HL-60/S4 treated with phorbol 12-myristate 13-acetate at 8.2 ng/mL for 4 days and 3 days (cell line): ENCODE results near the gene BNC1.
"Not testable (repeated sequence)": the region's sequence is repeated elsewhere in the genome, so short reads cannot be mapped to it uniquely, and the experiment has no call there.

ENCODE experiments used
- in situ Hi-C: fragments of 300-500 bp; cut with MboI; formaldehyde crosslinking; loops from 2 replicates; pipeline ENCODE4 v1.15.0; 2022; ENCODE audit warnings: low sequenced_read_pairs

BNC1 gene

DNA sequence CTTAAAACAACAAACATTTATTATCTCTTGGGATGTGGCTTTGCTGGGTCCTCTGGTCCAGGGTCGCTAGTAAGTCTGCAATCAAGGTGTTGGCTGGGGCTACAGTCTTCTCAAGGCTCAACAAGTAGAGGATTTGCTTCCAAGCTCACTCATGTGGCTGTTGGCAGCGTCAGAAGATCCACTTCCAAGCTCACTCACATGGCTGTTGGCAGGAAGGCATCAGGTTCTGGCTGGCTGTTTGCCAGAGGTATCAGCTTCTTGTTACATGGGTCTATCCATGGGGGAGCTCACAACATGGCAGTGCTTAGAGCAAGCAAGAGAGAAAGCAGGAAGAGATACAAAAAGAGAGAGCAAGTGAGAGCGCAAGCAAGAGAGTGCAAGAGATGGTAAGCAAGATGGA lies 15.0 kb upstream of the BNC1 start:
- in situ Hi-C loops = no loop called here

DNA sequence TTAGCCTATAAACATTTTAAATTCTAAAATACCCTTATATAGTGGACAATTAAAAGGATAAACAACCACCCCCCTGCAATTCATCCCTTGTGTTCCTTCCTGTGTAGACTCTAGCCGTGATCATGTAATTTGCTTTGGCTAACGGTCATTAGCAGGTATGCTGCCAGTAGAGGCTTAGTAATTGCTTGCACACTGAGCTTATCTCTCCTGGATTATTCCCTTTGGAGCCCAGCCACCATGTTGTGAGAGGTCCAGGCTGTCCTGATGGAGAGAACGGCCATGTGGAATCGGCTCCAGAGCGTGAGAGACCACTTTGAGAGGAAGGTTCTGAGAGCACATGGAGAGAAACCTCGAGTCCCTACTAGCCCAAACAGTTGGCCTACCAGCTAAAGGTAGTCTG lies 11.0 kb upstream of the BNC1 start:
- in situ Hi-C loops = no loop called here

GRCh38 chr15:83293201-83293600 lies 8.7 kb upstream of the BNC1 start:
- in situ Hi-C loops = no loop called here

- in situ Hi-C loops = no loop called here
Measured at GRCh38 chr15:83292317-83292716, 7.9 kb upstream of the BNC1 start.

GRCh38 chr15:83290236-83290635 lies 5.8 kb upstream of the BNC1 start:
- in situ Hi-C loops = no loop called here

GRCh38 chr15:83289160-83289559 lies 4.7 kb upstream of the BNC1 start:
- in situ Hi-C loops = no loop called here

DNA sequence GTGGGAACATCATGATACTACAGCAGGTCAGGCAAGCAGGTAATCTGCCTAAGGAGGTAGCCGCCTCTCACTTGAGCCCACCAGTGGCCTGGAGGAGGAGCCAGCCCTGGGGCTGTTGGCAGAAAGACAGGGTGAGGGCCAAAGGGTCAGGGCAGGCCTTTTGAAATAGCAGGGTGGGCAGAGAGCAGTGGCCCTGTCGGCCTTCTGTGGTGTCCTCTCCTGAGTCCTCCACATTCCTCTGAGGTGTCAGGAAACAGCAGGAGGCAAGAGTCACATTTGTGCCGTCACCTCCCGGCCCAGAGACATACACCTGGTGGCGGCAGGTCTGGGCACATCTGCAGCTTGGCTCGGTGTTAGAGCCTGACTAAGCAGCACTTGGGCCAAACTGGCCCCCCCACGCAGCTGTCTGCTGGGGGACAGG lies 3.9 kb upstream of the BNC1 start:
- in situ Hi-C loops = no loop called here

- in situ Hi-C loops = no loop called here
Measured at GRCh38 chr15:83287541-83288027, 3.1 kb upstream of the BNC1 start.

DNA sequence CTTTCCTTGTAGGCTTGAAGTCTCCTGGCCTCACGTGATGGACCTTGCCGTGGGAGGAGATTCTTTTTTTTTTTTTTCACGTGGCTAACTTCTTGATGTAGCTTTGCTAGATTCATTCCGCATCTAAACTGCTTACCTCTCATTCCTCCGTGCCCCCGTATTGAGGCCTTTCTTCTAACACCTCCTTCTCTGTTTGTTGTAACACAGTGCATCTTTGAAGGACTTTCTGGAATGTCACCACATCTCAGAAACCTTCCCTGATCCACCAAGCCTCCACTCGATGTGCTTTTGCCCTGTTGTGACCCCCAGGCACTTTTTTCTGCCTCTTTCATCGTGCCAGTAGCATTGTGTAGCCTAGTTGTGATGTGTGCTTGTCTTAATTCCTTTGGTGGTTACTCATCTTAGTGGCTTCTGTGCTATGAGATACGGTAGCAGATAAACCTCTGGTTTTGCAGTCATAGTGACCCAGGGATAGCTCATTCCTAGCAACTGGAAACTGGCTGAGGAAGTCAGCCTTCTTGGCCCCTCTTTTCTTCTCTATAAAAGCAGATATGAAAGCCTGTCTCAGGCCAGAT lies 1.6 kb upstream of the BNC1 start:
- in situ Hi-C loops = no loop called here

DNA sequence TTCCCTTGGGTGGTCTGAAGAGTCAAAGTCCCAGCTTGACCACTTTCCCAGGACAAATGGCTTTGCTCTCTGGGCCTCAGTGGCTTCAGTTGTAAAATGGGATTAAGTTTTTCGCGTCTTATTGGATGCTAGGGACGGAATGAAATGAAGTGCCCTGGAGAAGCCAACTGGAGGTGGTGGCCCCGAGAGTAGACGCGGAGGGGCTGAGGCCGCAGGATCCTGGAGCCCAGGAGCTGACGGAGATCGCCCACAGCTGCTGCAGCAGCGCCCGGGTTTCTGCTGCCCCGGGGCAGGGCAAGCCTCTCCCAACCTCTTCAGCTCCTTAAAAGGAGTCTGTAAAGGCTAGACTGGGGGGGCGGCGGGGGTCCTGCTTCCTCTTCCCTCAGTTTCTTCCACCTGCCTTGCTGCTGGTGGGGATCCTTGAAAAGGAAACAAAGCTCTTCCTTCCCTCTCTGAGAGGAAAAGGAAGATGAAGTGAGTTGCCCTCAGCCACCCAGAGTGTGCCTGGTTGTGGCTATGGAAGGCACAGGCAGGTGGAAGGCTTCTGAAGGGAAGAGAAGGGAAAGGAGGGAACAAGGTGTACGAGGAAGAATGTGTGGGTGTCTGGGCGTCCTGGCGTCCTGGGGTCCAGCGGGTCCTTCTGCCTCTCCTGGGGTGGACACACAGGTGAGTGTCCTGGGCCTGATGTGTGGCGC lies 967 bp upstream of the BNC1 start:
- in situ Hi-C loops = no loop called here

DNA sequence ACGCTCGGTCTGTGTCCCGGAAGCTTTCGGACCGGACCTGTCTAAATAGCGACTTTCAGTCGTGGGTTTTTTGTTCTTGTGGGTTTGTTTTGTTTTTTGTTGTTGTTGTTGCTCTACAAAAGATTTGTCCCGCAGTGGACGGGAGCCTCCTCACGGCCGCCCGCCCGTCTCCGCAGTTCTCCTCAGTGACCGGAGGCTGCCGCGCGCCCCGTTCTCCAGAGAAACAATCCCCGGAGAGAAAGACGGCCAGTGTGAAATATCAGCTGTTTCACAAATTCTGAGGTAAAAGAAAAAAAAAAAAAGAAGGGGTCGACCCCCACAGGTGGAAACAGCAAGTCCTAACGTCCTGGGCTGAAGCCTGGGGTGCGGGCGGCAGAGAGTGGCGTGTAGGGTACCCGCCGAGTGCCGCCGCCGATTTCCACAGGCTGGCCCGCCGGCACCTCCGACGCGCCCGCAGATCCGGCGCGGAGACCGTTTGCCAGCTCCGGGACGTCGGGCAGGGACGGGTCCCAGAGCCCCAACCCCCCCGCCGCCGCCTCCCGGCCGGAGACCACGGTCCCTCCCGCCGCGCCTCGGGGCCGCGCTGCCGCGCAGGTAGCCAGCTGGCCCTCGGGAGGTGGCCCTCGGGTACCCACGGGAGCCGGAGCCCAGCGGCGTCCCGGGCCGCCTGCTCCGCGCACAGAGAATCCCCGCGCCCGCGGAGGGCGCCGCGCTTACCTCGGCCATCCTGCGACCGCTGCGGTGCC lies 478 bp downstream of the BNC1 start:
- in situ Hi-C loops = no loop called here

DNA sequence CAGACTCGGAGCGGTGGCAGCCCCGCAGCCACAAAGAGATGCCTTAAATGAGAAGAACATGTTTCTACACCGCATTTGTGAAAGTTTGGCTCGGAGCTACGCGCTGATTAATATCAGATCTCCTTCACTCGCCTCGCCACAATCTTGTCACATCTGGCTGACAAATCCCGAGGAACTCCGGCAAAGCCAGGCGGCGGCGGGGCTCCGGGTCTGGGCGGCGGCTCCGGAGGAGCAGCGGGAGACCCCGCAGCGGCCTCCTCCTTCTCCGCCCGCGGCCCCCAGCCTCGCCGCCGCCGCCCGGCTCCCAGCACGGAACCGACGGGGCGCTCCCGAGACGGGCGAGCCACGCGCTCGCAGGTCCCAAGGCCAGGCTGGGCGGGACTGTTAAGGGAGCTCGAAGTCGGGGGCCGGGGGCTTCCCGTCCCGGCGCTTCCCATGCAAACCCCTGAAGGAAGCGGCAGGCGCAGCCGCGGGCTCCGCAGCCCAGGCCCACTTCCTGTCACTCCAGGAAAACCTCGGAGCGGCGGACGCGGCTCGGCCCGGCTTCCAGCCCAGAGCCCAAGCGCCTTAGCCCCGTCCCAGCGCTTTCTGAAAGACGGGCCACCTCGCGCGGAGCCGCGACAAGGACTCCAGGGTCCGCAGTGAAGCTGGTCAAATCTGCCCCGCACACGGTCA lies 1.2 kb downstream of the BNC1 start:
- in situ Hi-C loops = no loop called here

DNA sequence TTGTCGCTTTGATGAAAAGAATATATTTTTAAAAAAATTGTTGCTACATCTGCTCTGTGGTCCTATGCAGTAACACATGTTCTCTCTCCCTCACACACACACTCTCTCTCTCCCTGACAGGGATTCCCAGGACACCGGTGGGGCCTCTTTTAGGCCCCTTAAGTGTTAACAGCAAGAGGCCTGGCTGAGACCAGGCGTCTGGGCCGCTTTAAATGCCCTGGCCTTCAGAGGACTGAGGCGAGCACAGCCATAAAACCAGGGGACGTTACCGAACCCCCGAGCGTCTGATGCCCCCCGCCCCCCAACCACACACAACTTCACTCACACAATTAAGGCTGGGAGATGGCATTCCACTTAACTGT lies 1.7 kb downstream of the BNC1 start:
- in situ Hi-C loops = no loop called here

GRCh38 chr15:83282141-83282540 lies 2.3 kb downstream of the BNC1 start:
- in situ Hi-C loops = no loop called here

DNA sequence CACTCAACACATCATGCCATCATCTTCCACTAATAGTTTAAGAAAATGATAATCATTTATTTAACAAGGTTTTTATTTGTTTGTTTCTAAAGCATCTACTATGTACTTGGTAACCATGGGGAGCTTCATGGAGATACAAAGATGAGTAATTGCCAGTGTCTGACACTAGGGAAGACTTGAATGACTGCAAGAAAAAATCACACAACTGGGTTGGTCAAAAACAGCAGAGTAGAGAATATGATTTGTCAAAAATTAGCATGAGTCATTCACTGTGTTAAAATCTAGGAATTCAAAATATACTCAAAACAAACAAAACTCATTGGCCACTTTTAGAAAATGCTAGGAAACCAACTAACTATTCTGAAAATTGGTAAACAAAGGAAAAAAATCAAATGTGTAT lies 6.3 kb downstream of the BNC1 start:
- in situ Hi-C loops = no loop called here

GRCh38 chr15:83276661-83277060 lies 7.8 kb downstream of the BNC1 start:
- in situ Hi-C loops = no loop called here

DNA sequence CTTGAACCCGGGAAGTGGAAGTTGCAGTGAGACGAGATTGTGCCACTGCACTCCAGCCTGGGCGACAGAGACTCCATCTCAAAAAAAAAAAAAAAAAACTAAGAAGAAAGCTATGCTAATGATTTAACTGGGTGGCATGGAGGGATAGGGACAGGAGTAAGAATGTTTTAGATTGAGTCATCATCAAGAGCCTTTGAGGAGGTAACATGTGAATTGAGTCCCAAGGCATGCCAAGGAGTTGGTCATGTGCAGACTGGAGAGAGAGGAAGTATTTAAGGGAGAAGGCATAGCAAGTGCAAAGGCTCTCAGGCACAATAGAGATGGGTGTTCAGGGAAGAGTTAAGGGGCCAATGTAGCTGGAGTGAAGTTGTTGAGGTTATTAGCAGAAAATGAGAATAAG lies 9.1 kb downstream of the BNC1 start:
- in situ Hi-C loops = no loop called here

GRCh38 chr15:83270176-83270575 lies 14.3 kb downstream of the BNC1 start:
- in situ Hi-C loops = no loop called here

DNA sequence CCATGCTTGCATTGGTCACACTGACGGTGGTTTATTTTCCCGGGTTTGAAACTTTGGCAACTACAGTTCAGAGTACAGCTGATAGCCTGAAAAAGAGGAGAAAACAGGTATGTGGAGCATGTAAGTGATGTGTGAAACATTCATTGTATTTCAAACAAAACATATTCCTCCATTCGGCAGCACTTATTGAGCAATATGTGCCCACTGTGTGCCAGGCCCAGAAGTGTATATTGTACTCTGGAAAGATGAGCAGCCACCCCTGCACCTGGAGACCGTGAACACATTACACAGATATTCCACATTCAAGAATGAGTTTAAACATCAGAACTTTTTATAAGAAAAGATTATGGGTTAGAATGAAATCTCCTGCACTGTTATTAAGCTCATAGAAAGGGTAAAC lies 16.3 kb downstream of the BNC1 start:
- in situ Hi-C loops = no loop called here

GRCh38 chr15:83262594-83263315 lies 21.7 kb downstream of the BNC1 start:
- in situ Hi-C loops = no loop called here

DNA sequence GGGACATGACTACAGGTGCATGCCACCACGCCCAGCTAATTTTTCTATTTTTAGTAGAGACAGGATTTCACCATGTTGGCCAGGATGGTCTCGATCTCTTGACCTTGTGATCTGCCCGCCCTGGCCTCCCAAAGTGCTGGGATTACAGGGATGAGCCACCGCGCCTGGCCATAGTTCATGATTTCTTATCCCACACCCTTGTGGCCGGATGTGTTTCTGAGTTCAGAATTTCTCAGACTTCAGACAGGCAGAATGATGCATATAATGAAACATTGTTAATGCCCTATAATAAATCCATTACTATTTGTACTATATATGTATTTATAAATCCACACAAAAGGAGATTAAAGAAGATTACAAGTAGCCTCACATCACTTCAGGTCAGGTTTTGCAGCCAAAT lies 22.3 kb downstream of the BNC1 start:
- in situ Hi-C loops = not testable (repeated sequence)
